ENCODE data around the gene SLC9A5. TPM values are rescaled to one million over a fixed set of nuclear protein-coding genes. Genes with fewer than 3 reads are reported as not detected.
A peak's percentile ranks its signal among the peaks of the same experiment; 100 is the strongest.

The SLC9A5 gene
- total and polyA plus RNA-seq, 2 donors (not counting 3 experiments of a cell fraction or from before 2014, with no cell fraction given), result 2.7 to 2.8 TPM

GRCh38 chr16:67249178-67250044, 632 bp downstream of the SLC9A5 start:
- FAIRE-seq, result peak; percentile 64
- dilution Hi-C loops (cut with MboI; ENCODE audit: extremely low pct_ligation_motif_present, low sequenced_read_pairs), result no loop called here
- no peak for TF ChIP-seq MYC (IDR thresholded peaks at IDR 0.05; ENCODE audit: low read depth, low read length)
- TF ChIP-seq FOS (IDR thresholded peaks at IDR 0.05; ENCODE audit: borderline replicate concordance, insufficient read depth, low read length), result no peak
- no peak for TF ChIP-seq MAX (IDR thresholded peaks at IDR 0.05; ENCODE audit: insufficient read depth, insufficient read length)
- TF ChIP-seq GATA2 (IDR thresholded peaks at IDR 0.05; ENCODE audit: insufficient read depth, insufficient read length, low read depth, low read length), result no peak
- no peak for TF ChIP-seq EZH2 (IDR thresholded peaks at IDR 0.05; ENCODE audit: borderline replicate concordance, low read depth, low read length, severe bottlenecking)
- no peak for TF ChIP-seq POLR2AphosphoS5 (IDR thresholded peaks at IDR 0.05; ENCODE audit: insufficient read depth, low read depth, low read length)
- TF ChIP-seq JUN (IDR thresholded peaks at IDR 0.05; ENCODE audit: borderline replicate concordance, insufficient read depth, insufficient read length, low read depth), result no peak
- no peak for TF ChIP-seq POLR2A (IDR thresholded peaks at IDR 0.05; ENCODE audit: low read depth, low read length)
- no peak for TF ChIP-seq CTCF (IDR thresholded peaks at IDR 0.05; ENCODE audit: extremely low read depth in 1 of 2, insufficient read depth in 1 of 2, low read depth in 1 of 2, low read length in 2 of 2)

More at GRCh38 chr16:67249178-67250044, 632 bp downstream of the SLC9A5 start:
- Histone ChIP-seq H3K79me2 (ENCODE audit: control insufficient read depth, insufficient read depth, low read length) (peaks cover 12% of the 10 kb centered on the region), H4K20me1 (replicated peaks; ENCODE audit: control insufficient read depth, extremely low read depth, insufficient read depth, low read length) (no peaks in the 10 kb centered on the region), H3K4me1 (ENCODE audit: control insufficient read depth, extremely low read depth, insufficient read depth, low read length) (peaks cover 29% of the 10 kb centered on the region), H3K36me3 (ENCODE audit: control insufficient read depth in 2 of 2, extremely low read depth in 1 of 2, insufficient read depth in 2 of 2, low read length in 2 of 2) (no peaks in the 10 kb centered on the region), H3K9me1 (replicated peaks; ENCODE audit: control insufficient read depth, extremely low read depth, insufficient read depth, low read length) (no peaks in the 10 kb centered on the region), H3K4me2 (ENCODE audit: insufficient read depth, low read length) (peak overlapping the region; percentile 73), H3K9me3 (replicated peaks; ENCODE audit: control insufficient read depth, insufficient read depth, low read length) (no peaks in the 10 kb centered on the region), H3K27ac (ENCODE audit: insufficient read depth, low read depth, low read length) (no peak overlapping the region), H3K27me3 (ENCODE audit: control insufficient read depth in 2 of 2, insufficient read depth in 2 of 2, low read length in 2 of 2) (peaks cover 0 to 3% of the 10 kb centered on the region in 2 experiments), H3K9ac (replicated peaks; ENCODE audit: extremely low read depth, insufficient read depth, low read length) (peak overlapping the region; percentile 58), H2AFZ (ENCODE audit: low read depth, low read length) (peak overlapping the region; percentile 84), H3K4me3 (replicated peaks in 1 of 3; ENCODE audit: insufficient read depth in 1 of 3, low read depth in 1 of 3, low read length in 3 of 3) (peak overlapping the region in 2 of 3 experiments; percentile 46 to 60)
- intact Hi-C loops (cut with micrococcal nuclease), result no loop called here
- BruUV-seq (replicated peaks), result no TSS peak
- POLR2A ChIA-PET, result no interaction called here
- CTCF ChIA-PET, result interaction anchor here (1.4 to 3.2 kb wide), 6 partner anchors 9 to 90 kb away, joined by 3 to 18 read pairs (median 9); no protein-coding TSS in a partner anchor
- DNase-seq (ENCODE audit: low read depth, low spot score), result no peak

All from endothelial cell of umbilical vein (primary cell).